Right lobe of liver (tissue), 4 donors: ENCODE results near the gene RCAN2.

ENCODE experiments used
- POLR2A ChIP-seq: fragments of 450-650 bp; IDR thresholded peaks from one replicate; pipeline ENCODE4 v1.6.1; 2017; ENCODE audit warnings: antibody characterized with exemption, mild to moderate bottlenecking
- TF ChIP-seq, protein P1 (sequence below), 4 donors: fragments of 200-600 bp in 3 of 4; fragments of 450-650 bp in 1 of 4; IDR thresholded peaks; one replicate each; pipeline versions ENCODE4 v1.5.1 to v1.8.0; 2016 to 2022; ENCODE audit warnings: antibody characterized with exemption in 4 of 4, mild to moderate bottlenecking in 2 of 4
- donor health status: DM: no; HTN: no; CAD: no.
- donor health status: DM: no; HTN: no; CAD: no.
- donor health status: DM: no; HTN: yes; CAD: no.

DNA sequence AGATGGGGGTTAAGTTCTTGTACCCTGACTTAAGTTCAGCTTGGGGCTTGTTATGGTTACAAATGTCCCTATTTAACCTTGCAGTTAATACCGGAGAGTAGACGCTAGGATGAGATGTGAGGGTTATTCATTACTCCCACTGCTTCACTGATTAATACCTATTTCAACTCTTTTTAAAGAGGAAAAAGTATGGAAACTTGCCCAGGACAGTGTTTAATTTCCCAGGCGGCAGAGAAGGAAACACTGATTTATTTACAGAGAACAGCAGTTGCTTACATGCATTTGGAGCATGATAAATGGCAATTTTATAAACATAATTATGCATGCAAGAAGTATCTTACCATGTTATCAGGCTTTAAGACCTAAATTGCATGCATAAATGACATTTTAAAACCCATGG is 137.7 kb downstream of the RCAN2 start:
- TF ChIP-seq, protein P1, sequence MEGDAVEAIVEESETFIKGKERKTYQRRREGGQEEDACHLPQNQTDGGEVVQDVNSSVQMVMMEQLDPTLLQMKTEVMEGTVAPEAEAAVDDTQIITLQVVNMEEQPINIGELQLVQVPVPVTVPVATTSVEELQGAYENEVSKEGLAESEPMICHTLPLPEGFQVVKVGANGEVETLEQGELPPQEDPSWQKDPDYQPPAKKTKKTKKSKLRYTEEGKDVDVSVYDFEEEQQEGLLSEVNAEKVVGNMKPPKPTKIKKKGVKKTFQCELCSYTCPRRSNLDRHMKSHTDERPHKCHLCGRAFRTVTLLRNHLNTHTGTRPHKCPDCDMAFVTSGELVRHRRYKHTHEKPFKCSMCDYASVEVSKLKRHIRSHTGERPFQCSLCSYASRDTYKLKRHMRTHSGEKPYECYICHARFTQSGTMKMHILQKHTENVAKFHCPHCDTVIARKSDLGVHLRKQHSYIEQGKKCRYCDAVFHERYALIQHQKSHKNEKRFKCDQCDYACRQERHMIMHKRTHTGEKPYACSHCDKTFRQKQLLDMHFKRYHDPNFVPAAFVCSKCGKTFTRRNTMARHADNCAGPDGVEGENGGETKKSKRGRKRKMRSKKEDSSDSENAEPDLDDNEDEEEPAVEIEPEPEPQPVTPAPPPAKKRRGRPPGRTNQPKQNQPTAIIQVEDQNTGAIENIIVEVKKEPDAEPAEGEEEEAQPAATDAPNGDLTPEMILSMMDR (IDR thresholded peaks at IDR 0.05): no peak
- TF ChIP-seq POLR2A: no peak
